Fibroblast of skin of left quadriceps (primary cell): ENCODE results near the gene EXTL1.
"Not testable (repeated sequence)": the region's sequence is repeated elsewhere in the genome, so short reads cannot be mapped to it uniquely, and the experiment has no call there.

Source experiments
- DNase-seq, 2 experiments: peaks; one replicate each; pipeline ENCODE4 v3.0.0-alpha.2; 2013; ENCODE audit warnings: low read depth in 2 of 2

EXTL1 gene

DNA sequence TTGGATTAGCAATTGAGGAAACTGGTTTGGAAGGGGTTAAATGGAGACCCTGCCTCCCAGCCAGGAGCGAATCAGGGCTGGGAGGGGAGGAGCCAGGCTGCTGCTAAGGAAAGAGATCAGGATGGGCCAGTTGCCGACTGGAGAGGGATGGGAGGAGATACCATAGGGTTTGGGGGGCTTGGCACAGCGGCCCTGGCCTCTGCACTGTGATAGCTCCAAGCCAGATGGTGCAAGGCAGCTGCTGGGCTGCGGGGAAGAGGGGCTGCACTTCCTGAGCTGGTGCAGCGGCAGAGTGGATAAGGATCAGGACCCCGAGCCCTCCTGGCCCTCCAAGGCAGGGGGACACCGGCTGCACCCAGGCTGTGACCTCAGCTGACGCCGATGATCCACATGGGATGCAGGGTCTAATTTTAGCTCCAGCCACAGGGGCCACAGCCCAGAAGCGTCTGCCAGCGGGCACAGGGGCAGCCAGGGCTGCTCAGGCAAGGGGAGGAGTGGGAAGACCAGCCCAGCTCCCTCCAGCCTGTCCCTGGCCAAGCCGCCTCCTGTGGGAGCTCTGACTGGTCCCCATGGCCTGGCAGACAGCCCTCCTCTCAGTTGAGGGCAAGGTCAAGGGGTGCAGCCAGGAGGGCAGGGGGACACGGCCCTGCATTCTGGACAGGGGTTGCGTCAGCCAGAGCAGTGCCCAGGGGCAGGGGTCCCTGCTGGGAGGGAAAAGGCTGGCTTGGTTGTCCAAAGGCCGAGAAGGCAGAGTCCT, at the start of gene EXTL1:
EXTL1 (plus strand) TSS at position 129 of the 757 bp plus-strand sequence. CDS start 872 bp downstream, outside the sequence.
- DNase-seq: no peak

- no peak for DNase-seq
Measured at GRCh38 chr1:25971811-25972180, 49.8 kb upstream of the EXTL1 start.

- peak; percentile 49 to 57 for DNase-seq
Measured at GRCh38 chr1:25973610-25974321, 47.8 kb upstream of the EXTL1 start.

DNA sequence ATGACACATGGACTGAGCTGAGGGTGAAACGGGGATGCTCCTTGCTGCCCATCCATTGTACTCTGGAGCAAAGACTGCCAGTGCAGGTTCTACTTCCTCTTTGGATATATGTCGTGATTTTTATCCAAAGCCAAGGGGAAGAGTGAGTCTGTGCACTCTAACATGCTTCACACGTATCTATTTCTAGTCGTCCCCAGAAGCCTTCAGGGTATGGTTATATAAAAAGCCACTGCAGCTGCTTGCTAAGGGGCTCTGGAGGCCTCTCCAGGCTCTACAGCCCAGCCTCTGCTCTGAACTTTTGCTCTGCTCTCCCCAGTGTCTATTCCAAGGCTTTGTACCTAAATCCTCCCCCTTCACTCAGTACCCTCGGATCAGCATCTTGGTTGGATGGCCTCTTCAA, 43.8 kb upstream of the EXTL1 start:
- no peak for DNase-seq

GRCh38 chr1:25978403-25978802, 43.2 kb upstream of the EXTL1 start:
- DNase-seq: no peak

- DNase-seq: no peak
Measured at GRCh38 chr1:25979210-25979609, 42.4 kb upstream of the EXTL1 start.

GRCh38 chr1:25985171-25985570, 36.4 kb upstream of the EXTL1 start:
- DNase-seq: no peak

GRCh38 chr1:25985670-25986069, 35.9 kb upstream of the EXTL1 start:
- no peak for DNase-seq

GRCh38 chr1:25986773-25987172, 34.8 kb upstream of the EXTL1 start:
- DNase-seq: not testable (repeated sequence)

GRCh38 chr1:25987951-25988350, 33.6 kb upstream of the EXTL1 start:
- DNase-seq: no peak

- DNase-seq: no peak
Measured at GRCh38 chr1:25989440-25990234, 31.9 kb upstream of the EXTL1 start.

DNA sequence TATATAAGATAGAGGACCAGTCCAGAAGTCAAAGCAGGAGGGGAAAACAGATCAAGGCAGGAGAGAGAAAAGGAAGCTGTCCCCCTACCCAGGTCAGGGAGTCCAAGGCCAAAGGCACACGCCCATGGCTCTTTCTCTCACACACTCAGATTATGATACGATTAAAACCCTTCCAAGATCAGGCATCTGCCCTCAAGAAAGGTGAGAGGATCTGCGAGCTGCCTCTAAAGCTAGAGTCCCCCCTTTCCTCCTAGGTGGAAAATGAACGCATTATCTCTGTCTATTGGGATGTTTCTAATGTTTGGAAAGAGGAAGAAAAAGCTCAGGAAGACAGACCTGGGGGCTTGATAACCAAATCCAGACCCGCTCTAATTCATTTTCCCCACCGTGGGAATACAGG, 31.3 kb upstream of the EXTL1 start:
- no peak for DNase-seq

DNA sequence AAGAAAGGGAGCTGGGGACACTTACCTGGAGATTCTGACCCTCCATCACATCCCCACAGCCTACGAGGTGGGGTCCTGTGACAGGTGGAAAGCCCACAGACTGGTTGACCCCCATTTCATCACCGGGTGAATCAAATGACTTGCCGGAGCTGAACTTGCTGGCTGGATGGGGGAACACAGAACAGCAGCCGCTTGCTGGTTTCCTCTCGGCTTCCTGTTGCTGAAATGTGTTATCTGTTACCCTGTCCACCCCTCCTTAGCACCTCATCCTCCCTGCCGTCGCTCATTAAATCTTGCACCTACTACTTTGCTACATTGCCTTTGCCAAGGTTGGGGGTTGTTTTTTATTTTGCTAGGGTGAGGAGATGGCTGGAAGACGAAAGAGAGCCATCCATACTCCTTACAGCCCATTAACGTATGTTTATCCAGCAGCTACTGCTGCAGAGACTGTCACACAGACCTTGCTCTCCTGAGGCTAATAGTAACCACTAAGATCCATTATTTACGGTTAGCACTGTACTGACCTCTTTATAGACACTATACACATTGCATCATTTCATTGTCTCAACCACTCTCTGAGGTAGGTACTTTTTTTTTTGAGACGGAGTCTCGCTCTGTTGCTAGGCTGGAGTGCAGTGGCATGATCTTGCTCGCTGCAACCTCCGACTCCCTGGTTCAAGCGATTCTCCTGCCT, 30.7 kb upstream of the EXTL1 start:
- DNase-seq: no peak

- DNase-seq: peak in 1 of 2 experiments; percentile 30
Measured at GRCh38 chr1:25991937-25992688, 29.5 kb upstream of the EXTL1 start.

DNA sequence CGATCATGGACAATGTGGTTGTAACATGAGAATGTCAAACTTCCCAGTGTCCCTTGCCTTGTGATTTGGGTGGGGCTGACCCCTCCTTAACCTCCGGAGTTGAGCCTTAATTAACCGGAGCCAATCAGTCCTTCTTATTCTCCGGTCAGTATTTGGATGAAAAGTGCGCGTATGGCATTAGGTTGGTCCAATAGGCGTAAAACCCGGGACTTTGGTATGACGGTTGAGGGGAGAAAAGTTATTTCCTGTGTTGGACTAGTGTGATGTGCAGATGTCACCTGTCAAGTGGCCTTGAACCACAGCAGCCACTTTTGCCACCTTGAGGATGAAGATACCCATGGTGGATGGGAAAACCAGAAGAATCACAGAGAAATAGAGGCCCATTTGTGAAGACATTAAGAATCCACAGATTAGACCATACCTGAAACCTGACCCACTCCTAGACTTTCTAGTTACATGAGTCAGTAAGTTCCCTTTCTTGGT, 28.8 kb upstream of the EXTL1 start:
- DNase-seq: no peak

GRCh38 chr1:25993197-25993951, 28.2 kb upstream of the EXTL1 start:
- no peak for DNase-seq

DNA sequence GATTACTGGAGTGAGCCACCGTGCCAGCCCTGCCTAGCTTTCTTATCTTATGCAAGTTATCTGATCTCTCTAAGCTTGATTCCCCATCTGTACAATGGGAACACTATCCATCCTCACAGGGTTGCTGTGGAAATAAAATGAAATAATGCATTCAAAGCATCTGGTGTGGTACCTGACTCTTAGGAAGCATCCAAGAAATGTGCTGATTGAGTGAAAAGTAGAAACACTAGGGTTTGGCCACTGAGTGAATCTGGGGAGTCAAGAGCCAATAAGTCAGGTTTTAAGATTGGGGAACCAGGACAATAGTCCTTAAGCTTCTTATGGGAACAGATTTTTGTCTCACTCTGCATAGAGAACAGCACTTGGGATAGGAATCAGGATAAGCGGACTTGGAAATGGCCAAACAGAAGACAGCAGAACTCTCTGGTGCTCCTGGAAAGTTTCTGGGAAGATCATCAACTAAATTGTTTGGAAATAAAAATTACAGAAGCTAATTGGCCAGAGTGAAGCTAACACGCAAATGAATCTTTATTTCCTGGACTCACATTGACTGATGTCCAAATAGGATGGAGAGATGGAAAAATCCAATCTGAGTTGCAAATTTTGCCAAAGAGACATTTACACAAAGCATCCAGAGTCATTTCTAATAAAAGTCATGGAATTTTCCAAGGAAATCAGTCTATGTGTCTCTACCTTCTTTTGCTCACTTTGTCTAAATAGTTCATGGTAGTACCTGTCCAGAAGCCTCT, 27.0 kb upstream of the EXTL1 start:
- DNase-seq: no peak

DNA sequence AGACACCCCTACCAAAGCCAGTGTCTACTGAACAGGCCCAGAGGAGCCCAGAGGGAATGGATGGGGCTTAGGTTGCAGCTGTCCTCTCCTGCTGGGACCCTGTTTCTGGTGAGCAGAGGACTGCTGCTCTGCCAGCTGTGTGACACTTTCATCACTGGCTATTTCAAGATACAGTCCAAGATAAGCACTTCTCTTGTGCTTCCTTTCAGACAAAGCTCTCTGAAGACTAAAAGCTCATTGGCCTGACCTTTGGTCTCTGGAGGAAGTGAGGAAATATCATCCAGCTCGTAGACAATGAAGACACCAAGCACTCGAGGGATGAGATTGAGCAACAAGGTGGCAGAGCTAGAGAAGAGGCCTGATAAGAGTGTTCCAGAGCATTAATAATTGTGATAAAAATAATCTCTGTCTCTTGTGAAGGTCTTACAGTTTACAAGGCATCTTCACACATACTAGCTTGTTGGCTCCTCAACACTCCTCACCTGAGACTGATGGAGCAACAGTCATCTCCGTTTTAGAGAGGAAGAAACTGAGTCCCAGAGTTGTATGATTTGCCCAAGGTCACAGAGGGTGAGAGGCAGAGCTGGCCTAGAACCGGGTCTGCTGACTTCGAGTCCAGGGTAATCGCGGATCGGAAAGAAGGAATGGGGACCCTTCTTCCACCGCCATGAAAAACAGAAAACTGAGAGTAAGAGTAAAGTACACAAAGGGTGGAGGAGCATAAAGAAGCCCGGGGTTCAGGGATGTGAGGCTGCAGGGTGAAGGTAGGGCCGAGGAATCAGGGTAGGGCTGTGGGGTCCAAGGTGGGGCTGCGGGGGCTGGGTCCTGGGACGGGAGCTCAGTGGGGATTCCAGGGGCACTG, 24.4 kb upstream of the EXTL1 start:
- no peak for DNase-seq
